Pancreas (tissue), 10 donors: ENCODE measurements around the gene ZNRF2. TPM values are rescaled to one million over a fixed set of nuclear protein-coding genes. Genes with fewer than 3 reads are reported as not detected.

Experiments
- ATAC-seq, 4 donors: fragments of 200-7000 bp; cut with Tn5 transposase; one replicate each; pipeline versions ENCODE4 v1.8.0 to v1.9.1; 2020; ENCODE audit warnings: mild to moderate bottlenecking in 4 of 4, moderate library complexity in 4 of 4
- DNase-seq, 6 donors: peaks; one replicate each; pipeline ENCODE4 v3.0.0-alpha.2; 2020
- FAIRE-seq: peaks from 2 replicates; lab custom pipeline; 2012; peaks lifted over from hg19 to GRCh38; lab: Jason Lieb, UNC
- H3K27ac ChIP-seq, 4 donors: fragments of 200-600 bp; sonication (generic); 1 replicate in 3 of 4; 2 replicates in 1 of 4; pipeline versions ENCODE4 v1.5.0 to v1.8.0; 2020
- H3K27me3 ChIP-seq, 4 donors: fragments of 200-600 bp; one replicate each; pipeline ENCODE4 v1.8.0; 2021
- H3K36me3 ChIP-seq, 3 donors: fragments of 200-600 bp; sonication (generic) in 1 of 3; one replicate each; pipeline versions ENCODE4 v1.5.0 to v1.8.0; 2020 to 2021
- H3K4me1 ChIP-seq, 3 donors: fragments of 200-600 bp; one replicate each; pipeline ENCODE4 v1.8.0; 2021
- H3K4me3 ChIP-seq, 4 donors: fragments of 200-600 bp; sonication (generic) in 2 of 4; one replicate each; pipeline versions ENCODE4 v1.5.0 to v1.8.0; 2020 to 2021
- H3K9me3 ChIP-seq, 4 donors: fragments of 200-600 bp; one replicate each; pipeline ENCODE4 v1.8.0; 2021
- WGBS, 2 donors: extraction: QIAGEN DNeasy Blood & Tissue Kit; methylation state at CpG; one replicate each; pipeline ENCODE4 v1.1.7; 2013; 5-methylcytosine and 5-hydroxymethylcytosine counted together
- intact Hi-C, 3 donors: fragments of 100-400 bp; cut with DNase I; formaldehyde crosslinking; loops; one replicate each; pipeline versions ENCODE4 v1.11.1 to v1.14.2; 2022
- polyA plus RNA-seq, 2 donors: library from polyadenylated mRNA; stranded (reverse); fragments of 200-250 nt; gene quantifications; one replicate each; pipeline ENCODE4 v1.2.3, GENCODE V29; 2013
- total RNA-seq, 6 donors: library from RNA; stranded (reverse); fragmentation: NEBNext Ultra II Directional in 4 of 6; extraction: Animal tissue kit (Norgen Biotek cat#: 25700) in 4 of 6; gene quantifications; one replicate each; pipeline versions ENCODE4 v1.2.1 to v1.2.4, GENCODE V29; 2021 to 2023
- TF ChIP-seq, protein P1 (sequence below), 4 donors: fragments of 200-600 bp; sonication (generic) in 3 of 4; IDR thresholded peaks; one replicate each; pipeline versions ENCODE4 v1.5.0 to v1.8.0; 2021; ENCODE audit warnings: antibody characterized with exemption in 4 of 4
- donor health status: healthy with polysubstance abuse.
- donor health status: DM: no; HTN: no; CAD: no; lungs with moderate emphysema.
- donor health status: DM: no; HTN: no; CAD: no.
- donor health status: control.
- donor health status: control.
- donor health status: Bipolar disorder and iron deficiency.
- donor health status: DM: yes; HTN: yes; CAD: no.
- donor health status: DM: no; HTN: no; CAD: no.
- donor health status: DM: no; HTN: no; CAD: no.
- donor health status: DM: yes; HTN: yes; CAD: no.

Gene ZNRF2
- total and polyA plus RNA-seq, 8 donors = 4.9 to 17.1 (median 11.2) TPM

DNA sequence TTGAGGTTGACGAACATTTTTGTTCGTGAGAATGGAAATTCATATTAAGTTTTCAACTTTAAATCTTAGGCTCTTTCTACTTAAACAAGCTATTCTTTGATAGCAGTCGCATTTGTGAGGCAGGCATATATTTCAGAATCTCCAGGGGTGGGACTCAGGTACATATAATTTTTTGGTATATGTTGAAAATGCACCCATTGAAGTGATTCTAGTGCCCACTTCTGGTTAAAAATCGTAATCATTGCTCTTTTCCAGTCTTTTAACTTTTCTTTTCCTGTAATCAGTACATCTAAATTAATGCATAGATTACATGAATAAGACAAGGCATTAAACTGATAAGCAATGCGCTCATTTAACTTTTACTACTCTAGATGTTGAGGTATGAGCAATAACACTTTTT lies 67.8 kb downstream of the ZNRF2 start:
- FAIRE-seq (no peak), ATAC-seq (no peak), DNase-seq (no peak)
- TF ChIP-seq, protein P1, sequence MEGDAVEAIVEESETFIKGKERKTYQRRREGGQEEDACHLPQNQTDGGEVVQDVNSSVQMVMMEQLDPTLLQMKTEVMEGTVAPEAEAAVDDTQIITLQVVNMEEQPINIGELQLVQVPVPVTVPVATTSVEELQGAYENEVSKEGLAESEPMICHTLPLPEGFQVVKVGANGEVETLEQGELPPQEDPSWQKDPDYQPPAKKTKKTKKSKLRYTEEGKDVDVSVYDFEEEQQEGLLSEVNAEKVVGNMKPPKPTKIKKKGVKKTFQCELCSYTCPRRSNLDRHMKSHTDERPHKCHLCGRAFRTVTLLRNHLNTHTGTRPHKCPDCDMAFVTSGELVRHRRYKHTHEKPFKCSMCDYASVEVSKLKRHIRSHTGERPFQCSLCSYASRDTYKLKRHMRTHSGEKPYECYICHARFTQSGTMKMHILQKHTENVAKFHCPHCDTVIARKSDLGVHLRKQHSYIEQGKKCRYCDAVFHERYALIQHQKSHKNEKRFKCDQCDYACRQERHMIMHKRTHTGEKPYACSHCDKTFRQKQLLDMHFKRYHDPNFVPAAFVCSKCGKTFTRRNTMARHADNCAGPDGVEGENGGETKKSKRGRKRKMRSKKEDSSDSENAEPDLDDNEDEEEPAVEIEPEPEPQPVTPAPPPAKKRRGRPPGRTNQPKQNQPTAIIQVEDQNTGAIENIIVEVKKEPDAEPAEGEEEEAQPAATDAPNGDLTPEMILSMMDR (IDR thresholded peaks at IDR 0.05) = no peak
- Histone ChIP-seq H3K36me3 (no peaks in the 10 kb centered on the region), H3K27me3 (no peaks in the 10 kb centered on the region), H3K27ac (no peak overlapping the region), H3K4me1 (peaks cover 3 to 32% (median 20%) of the 10 kb centered on the region in 3 donors), H3K4me3 (no peak overlapping the region), H3K9me3 (no peaks in the 10 kb centered on the region)
- intact Hi-C loops = no loop called here
- WGBS, 2 donors = 92 to 94% methylated on average over 5 of the region's 5 CpGs

DNA sequence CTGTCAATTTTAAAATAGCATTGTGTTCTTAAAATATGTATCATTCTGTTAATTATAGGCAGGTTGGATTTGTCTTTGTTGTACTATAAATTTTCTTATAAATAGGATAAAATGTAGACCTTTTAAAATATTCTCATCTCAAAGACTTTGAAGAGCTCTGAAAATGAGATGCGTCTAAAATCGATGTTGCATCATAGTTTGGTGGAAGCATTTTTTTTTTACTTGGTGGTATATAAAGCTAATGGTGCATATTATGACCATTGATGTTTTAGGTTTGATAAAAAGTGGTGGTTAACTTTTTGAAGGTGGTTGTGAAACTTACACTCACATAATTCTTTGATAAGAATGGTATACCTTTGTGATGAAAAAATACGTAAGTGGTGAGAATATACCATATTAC lies 69.1 kb downstream of the ZNRF2 start:
- ATAC-seq (no peak), FAIRE-seq (no peak), DNase-seq (no peak)
- Histone ChIP-seq H3K4me1 (peaks cover 3 to 27% (median 15%) of the 10 kb centered on the region in 3 donors), H3K27ac (no peak overlapping the region), H3K36me3 (no peaks in the 10 kb centered on the region), H3K27me3 (no peaks in the 10 kb centered on the region), H3K9me3 (no peaks in the 10 kb centered on the region), H3K4me3 (no peak overlapping the region)
- 91 to 92% methylated on average over 3 of the region's 3 CpGs for WGBS, 2 donors
- TF ChIP-seq, protein P1 (IDR thresholded peaks at IDR 0.05) = no peak
- intact Hi-C loops = no loop called here

DNA sequence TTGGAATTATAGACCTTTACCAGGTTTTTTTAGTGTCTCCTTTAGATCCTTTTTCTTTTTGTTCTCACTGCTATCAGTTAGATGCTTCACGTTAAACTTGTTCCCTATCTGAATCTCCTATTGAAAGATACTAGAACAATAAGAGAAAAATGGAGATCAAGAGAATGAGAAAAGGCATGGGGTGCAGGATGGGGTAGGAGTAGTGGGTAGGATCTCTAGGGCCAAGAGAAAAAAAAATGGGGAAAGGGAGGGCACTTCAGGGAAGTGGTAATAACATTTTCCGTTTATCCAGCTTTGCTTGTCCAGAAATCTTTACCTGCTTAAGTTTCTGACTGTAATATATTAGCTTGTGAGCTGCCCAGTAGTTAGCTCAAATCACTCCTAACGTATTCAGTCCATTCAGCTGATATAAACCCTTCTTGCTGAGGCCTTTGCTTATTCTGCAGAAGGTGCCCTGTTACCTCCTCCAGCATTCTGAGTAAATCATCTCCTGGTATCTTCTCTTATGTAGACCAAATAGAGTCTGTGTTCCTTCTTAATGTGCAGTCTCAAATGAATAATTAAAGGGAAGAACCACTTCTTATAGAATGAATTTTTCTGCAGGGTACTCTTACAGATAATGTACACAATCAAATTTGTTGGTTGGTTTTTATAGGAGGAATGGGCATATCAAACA lies 69.7 kb downstream of the ZNRF2 start:
- H3K36me3 ChIP-seq = no peaks in the 10 kb centered on the region
- no peaks in the 10 kb centered on the region for H3K27me3 ChIP-seq
- no peaks in the 10 kb centered on the region for H3K9me3 ChIP-seq
- FAIRE-seq (no peak), DNase-seq (no peak), ATAC-seq (no peak)
- peaks cover 1 to 22% (median 13%) of the 10 kb centered on the region in 3 donors for H3K4me1 ChIP-seq
- H3K4me3 ChIP-seq = no peak overlapping the region
- TF ChIP-seq, protein P1 (IDR thresholded peaks at IDR 0.05) = no peak
- H3K27ac ChIP-seq = no peak overlapping the region
- 77 to 82% methylated on average over 3 of the region's 3 CpGs for WGBS, 2 donors
- intact Hi-C loops = no loop called here

DNA sequence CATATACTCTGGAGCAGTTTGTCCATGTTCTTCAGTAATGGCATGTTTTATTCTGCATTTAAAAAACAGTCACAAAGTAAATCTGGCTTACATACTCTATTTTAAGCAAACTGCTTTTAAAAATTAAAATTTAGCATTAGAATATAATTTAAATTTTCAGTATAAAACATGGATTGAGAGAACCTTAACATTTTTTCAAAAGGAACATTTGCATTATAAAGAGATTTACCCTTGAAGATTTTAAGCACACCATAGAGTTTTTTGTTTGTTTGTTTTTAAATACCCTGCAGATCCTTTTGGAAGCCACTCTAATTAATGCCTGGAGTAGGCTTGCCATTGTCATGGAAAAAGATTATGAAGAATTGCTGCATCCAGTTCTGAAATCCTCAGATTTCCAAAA lies 70.4 kb downstream of the ZNRF2 start:
- Histone ChIP-seq H3K36me3 (no peaks in the 10 kb centered on the region), H3K9me3 (no peaks in the 10 kb centered on the region), H3K27me3 (no peaks in the 10 kb centered on the region), H3K4me1 (peaks cover 0 to 14% (median 7%) of the 10 kb centered on the region in 3 donors), H3K4me3 (no peak overlapping the region), H3K27ac (no peak overlapping the region)
- ATAC-seq (no peak), DNase-seq (no peak), FAIRE-seq (no peak)
- intact Hi-C loops = no loop called here
- TF ChIP-seq, protein P1 (IDR thresholded peaks at IDR 0.05) = no peak

DNA sequence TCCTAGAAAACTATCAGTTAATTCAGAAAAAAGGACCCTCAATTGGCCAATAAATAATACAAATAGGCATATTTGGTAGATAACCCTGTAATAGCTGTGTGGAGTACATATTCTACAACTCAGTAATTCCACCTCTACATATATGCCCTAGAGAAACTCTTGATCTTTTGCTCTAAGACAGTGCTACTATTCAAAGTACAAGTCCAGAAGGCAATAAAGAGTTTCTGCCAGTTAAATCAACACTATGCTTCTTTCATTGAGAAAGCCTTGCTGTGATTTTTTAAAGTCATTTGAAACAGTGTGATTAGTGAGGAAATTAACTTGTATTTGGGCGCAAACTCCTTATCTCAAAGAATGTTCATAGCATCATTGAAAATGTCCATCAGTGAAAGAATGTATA lies 75.6 kb downstream of the ZNRF2 start:
- ATAC-seq = no peak
- FAIRE-seq = no peak
- H3K9me3 ChIP-seq = no peaks in the 10 kb centered on the region
- DNase-seq = no peak
- H3K4me3 ChIP-seq = no peak overlapping the region
- H3K27me3 ChIP-seq = no peaks in the 10 kb centered on the region
- H3K27ac ChIP-seq = no peak overlapping the region
- intact Hi-C loops = no loop called here
- 100% methylated on average over 1 of the region's 1 CpG for WGBS, 2 donors
- TF ChIP-seq, protein P1 (IDR thresholded peaks at IDR 0.05) = no peak
- no peaks in the 10 kb centered on the region for H3K4me1 ChIP-seq
- H3K36me3 ChIP-seq = no peaks in the 10 kb centered on the region
